Measurements from ENCODE around the gene XIRP1.

GRCh38 chr3:39185959-39186691 lies 6.3 kb downstream of the XIRP1 start:
- TF ChIP-seq CTCF (conservative IDR thresholded peaks at IDR 0.05 in 1 of 2, IDR thresholded peaks at IDR 0.05 in 1 of 2; ENCODE audit: low read depth in 1 of 2, low read length in 2 of 2) (no peak), EZH2 (IDR thresholded peaks at IDR 0.05; ENCODE audit: low read length, missing control alignments) (no peak)

All from fibroblast of lung (primary cell).